Lower leg skin (tissue), 3 donors: Measurements from ENCODE around the gene ATP6V0E1.

Experiments
- POLR2A ChIP-seq, 2 donors: fragments of 450-650 bp; IDR thresholded peaks; one replicate each; pipeline ENCODE4 v1.6.1; 2016 to 2017; ENCODE audit warnings: antibody characterized with exemption in 2 of 2, mild to moderate bottlenecking in 1 of 2, moderate library complexity in 1 of 2
- TF ChIP-seq, protein P1 (sequence below), 3 donors: fragments of 450-650 bp; IDR thresholded peaks; one replicate each; pipeline ENCODE4 v1.5.1; 2016; ENCODE audit warnings: antibody characterized with exemption in 3 of 3, mild to moderate bottlenecking in 3 of 3, moderate library complexity in 2 of 3

DNA sequence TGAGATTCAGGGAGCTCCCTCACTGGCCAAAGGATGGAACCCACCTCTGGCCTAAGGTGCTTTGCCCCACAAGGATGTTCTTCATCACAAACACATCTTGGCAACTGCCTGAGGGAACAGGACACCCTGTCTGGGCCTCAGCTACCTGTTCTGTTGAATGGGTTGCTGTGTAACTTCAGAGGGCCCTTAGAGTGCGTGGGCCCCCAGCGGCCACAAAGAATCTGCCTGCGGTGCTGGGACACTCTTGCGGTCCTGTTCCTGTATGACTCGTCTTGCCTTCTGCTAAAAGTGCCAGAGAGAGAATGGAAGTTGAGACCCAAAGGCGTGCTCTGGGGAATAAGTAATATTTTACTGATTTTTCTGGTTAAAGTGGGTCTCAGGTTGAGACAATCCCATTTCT is 38.4 kb upstream of the ATP6V0E1 start:
- TF ChIP-seq, protein P1, sequence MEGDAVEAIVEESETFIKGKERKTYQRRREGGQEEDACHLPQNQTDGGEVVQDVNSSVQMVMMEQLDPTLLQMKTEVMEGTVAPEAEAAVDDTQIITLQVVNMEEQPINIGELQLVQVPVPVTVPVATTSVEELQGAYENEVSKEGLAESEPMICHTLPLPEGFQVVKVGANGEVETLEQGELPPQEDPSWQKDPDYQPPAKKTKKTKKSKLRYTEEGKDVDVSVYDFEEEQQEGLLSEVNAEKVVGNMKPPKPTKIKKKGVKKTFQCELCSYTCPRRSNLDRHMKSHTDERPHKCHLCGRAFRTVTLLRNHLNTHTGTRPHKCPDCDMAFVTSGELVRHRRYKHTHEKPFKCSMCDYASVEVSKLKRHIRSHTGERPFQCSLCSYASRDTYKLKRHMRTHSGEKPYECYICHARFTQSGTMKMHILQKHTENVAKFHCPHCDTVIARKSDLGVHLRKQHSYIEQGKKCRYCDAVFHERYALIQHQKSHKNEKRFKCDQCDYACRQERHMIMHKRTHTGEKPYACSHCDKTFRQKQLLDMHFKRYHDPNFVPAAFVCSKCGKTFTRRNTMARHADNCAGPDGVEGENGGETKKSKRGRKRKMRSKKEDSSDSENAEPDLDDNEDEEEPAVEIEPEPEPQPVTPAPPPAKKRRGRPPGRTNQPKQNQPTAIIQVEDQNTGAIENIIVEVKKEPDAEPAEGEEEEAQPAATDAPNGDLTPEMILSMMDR (IDR thresholded peaks at IDR 0.05) = no peak
- TF ChIP-seq POLR2A (IDR thresholded peaks at IDR 0.05) = no peak
